Breast epithelium (tissue), 4 donors: Measurements from ENCODE around the gene ZNHIT2. TPM values are rescaled to one million over a fixed set of nuclear protein-coding genes. Genes with fewer than 3 reads are reported as not detected.

ENCODE experiments used
- DNase-seq, 2 donors: peaks; one replicate each; pipeline ENCODE4 v3.0.0-alpha.2; 2019; ENCODE audit warnings: low spot score in 2 of 2
- H3K27ac ChIP-seq, 2 donors: fragments of 200-600 bp; sonication (generic) in 1 of 2; one replicate each; pipeline ENCODE4 v1.5.1; 2016 to 2019; ENCODE audit warnings: mild to moderate bottlenecking in 1 of 2
- H3K27me3 ChIP-seq, 2 donors: fragments of 200-600 bp; sonication (generic) in 1 of 2; one replicate each; pipeline versions ENCODE4 v1.5.1 to v1.6.0; 2017 to 2019; ENCODE audit warnings: control low read depth in 1 of 2, mild to moderate bottlenecking in 1 of 2
- H3K36me3 ChIP-seq: fragments of 200-600 bp; one replicate; pipeline ENCODE4 v1.5.1; 2019
- H3K4me1 ChIP-seq, 2 donors: fragments of 200-600 bp; sonication (generic); one replicate each; pipeline ENCODE4 v1.5.1; 2016 to 2019; ENCODE audit warnings: control low read depth in 1 of 2
- H3K4me3 ChIP-seq, 3 donors: fragments of 200-600 bp; sonication (generic); 1 replicate in 2 of 3; 2 replicates in 1 of 3; pipeline ENCODE4 v1.5.1; 2016 to 2019; ENCODE audit warnings: mild to moderate bottlenecking in 3 of 3, moderate library complexity in 2 of 3
- H3K9me3 ChIP-seq, 2 donors: fragments of 200-600 bp; sonication (generic) in 1 of 2; one replicate each; pipeline ENCODE4 v1.5.1; 2016 to 2019; ENCODE audit warnings: control low read depth in 1 of 2
- CTCF ChIP-seq, 3 donors: fragments of 450-650 bp; IDR thresholded peaks; one replicate each; pipeline ENCODE4 v1.5.1; 2016 to 2017; ENCODE audit warnings: antibody characterized with exemption in 3 of 3, mild to moderate bottlenecking in 3 of 3, moderate library complexity in 3 of 3
- POLR2A ChIP-seq: fragments of 450-650 bp; IDR thresholded peaks from one replicate; pipeline ENCODE4 v1.6.1; 2016; ENCODE audit warnings: antibody characterized with exemption, mild to moderate bottlenecking, moderate library complexity
- POLR2AphosphoS5 ChIP-seq, 3 donors: sonication (generic); formaldehyde crosslinking; IDR thresholded peaks; one replicate each; pipeline ENCODE4 v1.6.1; 2017; ENCODE audit warnings: antibody characterized with exemption in 3 of 3
- intact Hi-C: fragments of 100-400 bp; cut with DNase I; formaldehyde crosslinking; loops from one replicate; pipeline ENCODE4 v1.15.1; 2023; ENCODE audit warnings: low total_unique reads
- total RNA-seq, 3 donors: library from RNA; depleted of rRNA; stranded (reverse); fragments of >200 nt; gene quantifications; one replicate each; pipeline ENCODE4 v1.1.0, GENCODE V29; 2016

Gene ZNHIT2
- total RNA-seq, 3 donors from 2014 or later, result 14.6 to 23.3 (median 20.3) TPM

DNA sequence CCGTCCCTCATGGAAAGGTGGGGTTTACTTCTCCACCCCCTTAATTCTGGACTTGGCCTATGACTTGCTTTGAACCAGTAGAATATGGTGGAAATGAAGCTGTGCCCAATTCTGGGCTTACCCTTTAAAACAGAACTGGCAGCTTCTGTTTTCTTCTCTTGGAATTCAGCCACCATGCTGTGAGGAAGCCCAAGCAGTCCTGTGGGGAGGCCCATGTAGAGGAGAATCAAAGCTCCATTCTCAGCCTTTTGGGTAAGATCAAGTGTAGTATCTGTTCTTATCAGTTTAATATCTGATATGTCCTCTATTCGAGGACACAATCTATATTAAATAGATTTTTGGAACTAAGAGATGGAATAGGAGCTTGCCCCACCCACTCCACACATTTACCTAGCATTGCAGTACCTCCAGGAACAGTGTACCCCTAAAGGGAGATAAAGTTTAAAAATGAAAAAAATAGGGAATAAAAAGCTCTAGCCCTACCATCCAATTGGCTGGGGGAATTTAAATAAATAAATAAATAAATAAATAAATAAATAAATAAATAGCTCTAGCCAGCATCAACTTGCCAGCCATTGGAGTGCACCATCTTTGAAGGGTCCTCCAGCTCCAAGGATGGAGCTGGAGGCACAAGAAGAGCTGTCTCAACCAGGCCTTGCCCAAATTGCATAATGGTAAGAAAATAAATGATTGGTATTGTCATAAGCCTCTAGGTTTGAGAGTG, 30.0 kb upstream of the ZNHIT2 start:
- no peaks in the 10 kb centered on the region for H3K36me3 ChIP-seq
- H3K27me3 ChIP-seq, result no peaks in the 10 kb centered on the region
- TF ChIP-seq POLR2A (no peak), POLR2AphosphoS5 (IDR thresholded peaks at IDR 0.05) (no peak), CTCF (IDR thresholded peaks at IDR 0.05) (no peak)
- H3K27ac ChIP-seq, result no peak overlapping the region
- H3K4me1 ChIP-seq, result no peaks in the 10 kb centered on the region
- H3K9me3 ChIP-seq, result no peaks in the 10 kb centered on the region
- no peak overlapping the region for H3K4me3 ChIP-seq
- intact Hi-C loops, result no loop called here
- no peak for DNase-seq

GRCh38 chr11:65141896-65142494, 24.5 kb upstream of the ZNHIT2 start:
- Histone ChIP-seq H3K4me3 (no peak overlapping the region), H3K27ac (no peak overlapping the region), H3K27me3 (no peaks in the 10 kb centered on the region), H3K4me1 (no peaks in the 10 kb centered on the region), H3K9me3 (no peaks in the 10 kb centered on the region), H3K36me3 (no peaks in the 10 kb centered on the region)
- no peak for DNase-seq
- intact Hi-C loops, result no loop called here
- TF ChIP-seq CTCF (IDR thresholded peaks at IDR 0.05), result no peak
- no peak for TF ChIP-seq POLR2AphosphoS5 (IDR thresholded peaks at IDR 0.05)
- no peak for TF ChIP-seq POLR2A

- TF ChIP-seq POLR2AphosphoS5 (IDR thresholded peaks at IDR 0.05) (no peak), POLR2A (no peak), CTCF (IDR thresholded peaks at IDR 0.05) (no peak)
- Histone ChIP-seq H3K4me3 (no peak overlapping the region), H3K27me3 (no peaks in the 10 kb centered on the region), H3K9me3 (no peaks in the 10 kb centered on the region), H3K4me1 (peaks cover 6 to 26% of the 10 kb centered on the region in 2 donors), H3K27ac (peak overlapping the region in 1 of 2 donors; percentile 96), H3K36me3 (peaks cover 4% of the 10 kb centered on the region)
- no peak for DNase-seq
- intact Hi-C loops, result no loop called here
Measured at GRCh38 chr11:65136515-65137096, 19.1 kb upstream of the ZNHIT2 start.

DNA sequence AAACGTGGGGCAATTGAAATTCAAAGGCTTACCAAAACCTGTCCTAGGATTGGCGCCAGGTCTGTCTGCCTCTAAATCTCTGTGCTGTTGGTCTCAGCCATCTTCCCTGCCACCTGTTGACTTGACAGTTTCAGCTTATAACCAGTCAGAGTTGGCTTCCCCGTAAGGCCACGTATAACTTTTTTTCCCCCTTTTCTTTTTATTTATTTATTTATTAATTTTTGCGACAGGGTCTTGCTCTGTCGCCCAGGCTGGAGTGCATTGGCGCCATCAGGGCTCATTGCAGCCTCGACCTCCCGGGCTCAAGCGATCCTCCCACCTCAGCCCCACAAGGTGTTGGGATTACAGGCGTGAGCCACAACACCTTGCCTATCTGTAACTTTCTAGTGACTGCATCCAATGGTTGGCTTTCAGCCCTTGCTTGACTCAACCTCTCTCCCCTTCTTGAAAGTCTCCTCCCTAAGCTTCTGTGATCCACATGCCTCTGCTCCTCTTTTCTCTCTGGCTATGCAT, 18.2 kb upstream of the ZNHIT2 start:
- no peaks in the 10 kb centered on the region for H3K9me3 ChIP-seq
- peaks cover 11% of the 10 kb centered on the region for H3K36me3 ChIP-seq
- no peak for DNase-seq
- TF ChIP-seq POLR2AphosphoS5 (IDR thresholded peaks at IDR 0.05) (no peak), CTCF (IDR thresholded peaks at IDR 0.05) (no peak), POLR2A (no peak)
- peak overlapping the region; percentile 88 to 93 (median 92) for H3K4me3 ChIP-seq
- H3K27ac ChIP-seq, result peak overlapping the region; percentile 96 to 99
- intact Hi-C loops, result no loop called here
- H3K4me1 ChIP-seq, result peaks cover 6 to 26% of the 10 kb centered on the region in 2 donors
- H3K27me3 ChIP-seq, result no peaks in the 10 kb centered on the region
